ENCODE results near the gene MCFD2.
"Not testable (repeated sequence)": the region's sequence is repeated elsewhere in the genome, so short reads cannot be mapped to it uniquely, and the experiment has no call there.

MCFD2 gene

DNA sequence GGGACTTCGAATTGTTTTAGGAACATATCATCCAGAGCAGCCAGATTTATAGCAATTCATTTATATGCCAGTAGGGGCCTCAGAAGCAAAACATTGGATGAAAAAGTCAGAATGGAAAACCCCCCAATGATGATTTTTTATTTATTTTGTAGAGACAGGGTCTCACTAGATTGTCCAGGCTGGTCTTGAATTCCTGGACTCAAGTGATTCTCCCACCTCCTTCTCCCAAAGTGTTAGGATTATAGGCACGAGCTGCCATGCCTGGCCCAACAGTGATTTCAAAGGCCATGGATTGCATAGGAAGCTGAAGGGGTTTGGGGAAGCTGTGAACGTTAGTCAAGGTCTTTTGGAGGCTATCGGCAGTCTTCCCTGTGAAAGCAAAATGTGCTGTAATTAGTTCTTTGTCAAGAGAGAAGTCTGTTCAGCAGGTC lies 21.9 kb upstream of the MCFD2 start:
- no peak for DNase-seq (ENCODE audit: low read depth in 2 of 2)

DNA sequence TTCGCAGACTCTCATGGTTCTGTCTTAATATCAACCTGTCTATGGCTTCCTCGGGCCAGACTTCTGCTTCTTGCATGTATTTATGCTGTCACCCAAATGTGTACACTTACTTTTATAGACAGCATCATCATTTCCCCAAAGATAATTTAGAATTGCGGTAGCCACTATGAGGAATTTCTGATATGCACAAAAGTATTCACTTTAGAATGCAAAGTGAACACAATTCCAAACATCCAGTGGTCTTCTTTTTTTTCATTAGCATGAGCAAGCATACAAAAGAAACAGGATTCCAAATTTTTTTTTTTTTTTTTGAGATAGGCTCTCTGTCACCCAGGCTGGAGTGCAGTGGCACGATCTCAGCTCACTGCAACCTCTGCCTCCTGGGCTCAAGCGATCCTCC lies 21.0 kb upstream of the MCFD2 start:
- no peak for DNase-seq (ENCODE audit: low read depth in 2 of 2)

- DNase-seq (ENCODE audit: low read depth in 2 of 2) = no peak
Measured at GRCh38 chr2:46935071-46935470, 19.5 kb upstream of the MCFD2 start.

GRCh38 chr2:46929612-46930011 lies 14.0 kb upstream of the MCFD2 start:
- no peak for DNase-seq (ENCODE audit: low read depth in 2 of 2)

DNA sequence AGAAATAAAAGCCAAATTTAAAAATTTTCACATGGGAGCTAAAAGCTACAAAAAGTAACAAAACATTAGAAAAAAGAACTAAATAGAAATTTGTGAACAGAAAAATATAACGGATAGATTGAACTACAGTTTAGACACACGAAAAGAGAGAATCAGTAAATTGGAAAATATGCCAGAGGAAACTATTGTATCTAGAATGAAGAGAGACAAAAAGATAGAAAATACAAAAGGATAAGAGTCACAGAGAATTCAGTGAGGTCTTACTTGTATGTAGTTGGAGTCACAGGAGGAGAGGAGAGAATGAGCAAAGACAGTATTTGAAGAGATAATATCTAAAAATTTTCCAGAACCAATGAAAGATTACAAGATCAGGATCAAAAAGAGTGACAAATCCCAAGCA lies 11.3 kb upstream of the MCFD2 start:
- no peak for DNase-seq (ENCODE audit: low read depth in 2 of 2)

DNA sequence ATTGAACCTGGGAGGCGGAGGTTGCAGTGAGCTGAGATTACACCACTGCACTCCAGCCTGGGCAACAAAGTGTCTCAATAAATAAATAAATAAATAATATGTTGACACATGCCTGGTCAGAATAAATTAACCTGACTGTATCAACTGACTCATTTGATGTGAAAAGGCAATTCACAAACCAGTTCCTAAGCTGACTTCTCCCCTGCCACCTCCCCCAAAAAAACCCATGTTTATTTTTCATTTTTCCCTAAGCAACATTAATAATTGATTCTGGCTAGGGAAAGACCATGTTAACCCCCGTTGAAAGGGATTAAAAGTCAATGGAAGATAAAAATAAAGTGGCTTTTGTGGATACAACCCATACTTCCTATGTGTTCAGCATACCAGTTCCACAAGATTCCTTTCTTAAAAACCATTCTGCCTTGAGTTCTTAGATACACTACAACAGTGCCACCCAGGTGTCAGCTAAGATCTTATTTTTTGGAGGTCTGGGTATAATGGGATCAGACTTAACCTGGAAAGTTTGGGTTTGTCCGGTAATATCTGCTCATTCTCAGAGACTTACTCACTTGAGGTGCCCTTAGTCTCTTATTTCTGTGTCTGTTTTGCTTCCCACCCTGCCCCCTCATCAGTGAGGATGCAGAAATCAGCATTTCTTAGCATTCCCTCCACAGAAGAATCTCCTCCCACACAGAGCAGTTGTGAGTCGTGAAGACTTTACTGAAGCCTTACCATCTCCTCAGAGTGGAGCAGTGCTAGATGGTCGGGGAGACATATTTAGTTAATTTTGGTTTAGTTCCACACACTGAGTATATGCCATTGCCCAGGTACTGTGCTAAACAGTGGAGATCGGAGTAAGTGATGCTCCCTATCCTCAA lies 10.1 kb upstream of the MCFD2 start:
- DNase-seq (ENCODE audit: low read depth in 2 of 2) = no peak

- DNase-seq (ENCODE audit: low read depth in 2 of 2) = no peak
Measured at GRCh38 chr2:46924608-46925007, 9.0 kb upstream of the MCFD2 start.

DNA sequence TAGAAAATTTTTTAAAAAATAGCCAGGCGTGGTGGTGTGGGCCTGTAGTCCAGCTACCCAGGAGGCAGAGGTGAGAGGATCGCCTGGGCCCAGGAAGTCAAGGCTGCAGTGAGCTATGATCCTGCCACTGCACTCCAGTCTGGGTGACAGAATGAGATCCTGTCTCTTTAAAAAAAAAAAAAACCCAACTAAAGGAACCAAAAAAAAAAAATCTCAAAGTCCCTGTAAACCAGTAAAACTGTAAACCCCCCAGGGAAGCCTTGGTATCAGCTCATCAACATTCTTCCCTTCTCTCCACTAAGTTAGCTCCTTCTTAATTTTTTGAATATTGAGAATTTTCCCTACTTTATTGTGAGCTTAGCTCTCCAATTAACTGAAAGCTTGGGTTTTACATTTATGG lies 8.4 kb upstream of the MCFD2 start:
- no peak for DNase-seq (ENCODE audit: low read depth in 2 of 2)

DNA sequence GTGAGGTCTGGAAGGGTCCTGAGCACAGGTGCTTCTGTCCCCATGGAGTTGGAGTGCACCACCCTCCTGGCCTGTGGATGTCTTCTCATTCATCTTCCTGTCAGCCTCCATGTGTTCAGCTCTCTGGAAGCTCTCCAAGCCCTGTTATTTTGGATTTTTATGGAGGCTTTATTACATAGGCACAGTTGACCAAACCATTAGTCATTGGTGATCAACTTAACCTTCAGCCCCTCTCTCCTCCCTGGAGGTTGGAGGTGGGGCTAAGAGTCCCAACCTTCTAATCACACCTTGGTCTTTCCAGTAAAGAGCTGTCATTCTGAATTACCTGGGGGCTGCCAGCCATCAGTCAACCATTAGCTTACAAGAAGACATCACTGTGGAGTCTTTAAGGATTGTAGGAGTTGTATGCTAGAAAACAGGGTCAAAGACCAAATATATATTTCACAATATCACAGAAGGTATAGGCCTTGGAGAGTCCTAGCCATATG lies 7.5 kb upstream of the MCFD2 start:
- no peak for DNase-seq (ENCODE audit: low read depth in 2 of 2)

DNA sequence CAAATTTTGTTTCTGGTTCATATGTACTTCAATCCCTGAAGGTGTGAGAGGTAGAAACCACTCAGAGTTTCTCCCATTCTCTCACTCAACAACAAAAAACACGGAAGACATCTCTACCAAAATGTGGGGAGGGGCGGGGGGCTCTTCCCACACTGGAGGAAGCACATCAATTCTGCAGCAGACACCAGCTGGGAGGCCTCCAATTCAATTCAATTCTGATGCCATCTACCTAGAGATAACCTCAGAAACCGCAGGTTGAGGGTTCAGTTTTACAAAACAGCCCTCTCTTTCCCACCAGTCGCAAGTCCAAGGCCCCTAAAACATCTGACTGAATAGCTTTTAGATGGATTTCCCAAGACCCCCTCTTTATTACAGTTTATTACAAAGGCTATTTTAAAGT lies 7.0 kb upstream of the MCFD2 start:
- no peak for DNase-seq (ENCODE audit: low read depth in 2 of 2)

DNA sequence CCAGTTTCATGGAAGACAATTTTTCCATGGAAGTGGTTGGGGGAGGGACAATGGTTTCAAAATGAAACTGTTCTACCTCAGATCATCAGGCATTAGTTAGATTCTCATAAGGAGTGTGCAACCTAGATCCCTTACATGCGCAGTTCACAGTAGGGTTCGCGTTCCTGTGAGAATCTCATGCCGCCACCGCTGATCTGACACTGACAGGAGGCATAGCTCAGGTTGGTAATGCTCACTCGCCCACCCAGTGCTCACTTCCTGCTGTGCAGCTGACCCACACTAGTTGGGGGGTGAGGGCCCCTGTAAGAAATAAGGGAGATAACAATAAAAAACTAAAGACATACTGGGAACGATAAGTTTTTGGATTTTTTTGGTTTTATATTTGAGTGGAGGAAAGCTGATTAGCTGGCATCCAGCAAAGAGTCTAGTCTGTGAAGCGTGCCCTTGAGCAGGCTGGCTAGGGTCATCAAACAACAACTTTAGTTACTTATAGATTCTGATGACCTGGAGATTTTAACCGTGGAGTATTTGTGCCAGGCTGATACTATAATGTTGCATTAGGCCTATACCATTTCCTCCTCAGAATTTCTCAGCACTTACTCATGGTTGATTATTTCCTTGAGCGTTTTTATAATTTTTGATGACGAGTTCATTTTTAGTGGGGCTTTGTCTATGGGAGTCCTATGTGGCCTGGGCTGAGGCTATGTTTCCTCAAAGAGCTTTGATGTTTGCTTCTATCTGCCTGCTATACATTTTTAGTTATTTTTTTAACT lies 6.3 kb upstream of the MCFD2 start:
- no peak for DNase-seq (ENCODE audit: low read depth in 2 of 2)

DNA sequence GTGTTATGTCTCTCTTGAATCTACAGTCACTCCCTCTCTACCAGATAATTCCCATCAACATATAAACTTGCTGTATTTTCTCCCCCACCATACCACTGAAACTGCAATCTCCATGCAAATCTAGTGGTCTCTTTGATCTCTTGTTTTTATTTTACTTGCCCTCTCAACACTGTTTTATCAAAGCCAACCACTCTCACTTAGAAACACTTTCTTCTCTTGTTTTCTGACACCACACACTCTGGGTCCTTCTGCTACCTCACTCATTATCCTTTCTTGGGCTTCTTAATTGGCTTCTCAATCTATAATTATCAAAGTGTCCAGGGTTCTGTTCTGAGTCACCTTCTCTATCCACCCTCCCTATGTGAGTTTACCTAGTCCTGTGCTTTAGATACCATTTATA lies 2.0 kb upstream of the MCFD2 start:
- DNase-seq (ENCODE audit: low read depth in 2 of 2) = no peak

DNA sequence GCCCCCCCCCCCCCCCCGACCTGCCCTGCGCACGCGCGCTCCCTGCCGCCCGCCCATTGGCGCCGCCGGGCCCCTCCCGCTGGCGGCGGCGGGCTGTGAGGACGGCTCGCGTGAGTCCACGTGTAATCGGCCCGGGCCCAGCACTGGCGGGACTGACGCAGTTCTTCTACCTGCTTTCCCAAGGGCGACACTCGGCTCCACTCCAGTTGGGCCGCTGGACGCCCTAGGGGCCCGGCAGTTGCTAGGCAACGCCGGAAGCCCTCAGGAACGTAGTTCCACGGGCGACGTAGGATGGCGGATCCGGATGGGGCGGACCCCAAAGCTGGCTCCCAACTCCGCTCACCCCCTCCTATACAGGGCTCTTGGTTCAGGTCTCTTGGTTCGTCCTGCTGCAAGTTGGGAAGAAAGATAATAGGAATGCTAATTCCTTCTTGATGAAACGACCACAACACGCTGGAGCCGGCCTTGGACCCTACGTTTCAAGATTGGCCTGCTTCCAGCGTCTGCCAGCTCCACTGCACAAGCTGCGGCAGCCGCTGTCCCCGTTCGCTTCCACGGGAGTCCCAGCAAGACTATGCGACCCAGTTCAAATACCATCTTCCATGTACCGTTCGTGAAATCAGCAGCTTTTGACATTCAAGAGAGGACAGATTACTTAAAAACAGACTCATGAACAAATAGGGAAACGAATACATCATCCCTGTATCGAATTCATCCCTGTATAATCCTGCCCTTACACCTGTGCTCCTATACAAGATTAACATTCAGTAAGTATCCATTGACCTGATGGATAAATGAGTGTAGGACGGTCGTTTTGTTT lies 415 bp upstream of the MCFD2 start:
- DNase-seq (ENCODE audit: low read depth in 2 of 2) = peak; percentile 57 to 73

GRCh38 chr2:46914578-46915230 lies 902 bp downstream of the MCFD2 start:
- no peak for DNase-seq (ENCODE audit: low read depth in 2 of 2)

DNA sequence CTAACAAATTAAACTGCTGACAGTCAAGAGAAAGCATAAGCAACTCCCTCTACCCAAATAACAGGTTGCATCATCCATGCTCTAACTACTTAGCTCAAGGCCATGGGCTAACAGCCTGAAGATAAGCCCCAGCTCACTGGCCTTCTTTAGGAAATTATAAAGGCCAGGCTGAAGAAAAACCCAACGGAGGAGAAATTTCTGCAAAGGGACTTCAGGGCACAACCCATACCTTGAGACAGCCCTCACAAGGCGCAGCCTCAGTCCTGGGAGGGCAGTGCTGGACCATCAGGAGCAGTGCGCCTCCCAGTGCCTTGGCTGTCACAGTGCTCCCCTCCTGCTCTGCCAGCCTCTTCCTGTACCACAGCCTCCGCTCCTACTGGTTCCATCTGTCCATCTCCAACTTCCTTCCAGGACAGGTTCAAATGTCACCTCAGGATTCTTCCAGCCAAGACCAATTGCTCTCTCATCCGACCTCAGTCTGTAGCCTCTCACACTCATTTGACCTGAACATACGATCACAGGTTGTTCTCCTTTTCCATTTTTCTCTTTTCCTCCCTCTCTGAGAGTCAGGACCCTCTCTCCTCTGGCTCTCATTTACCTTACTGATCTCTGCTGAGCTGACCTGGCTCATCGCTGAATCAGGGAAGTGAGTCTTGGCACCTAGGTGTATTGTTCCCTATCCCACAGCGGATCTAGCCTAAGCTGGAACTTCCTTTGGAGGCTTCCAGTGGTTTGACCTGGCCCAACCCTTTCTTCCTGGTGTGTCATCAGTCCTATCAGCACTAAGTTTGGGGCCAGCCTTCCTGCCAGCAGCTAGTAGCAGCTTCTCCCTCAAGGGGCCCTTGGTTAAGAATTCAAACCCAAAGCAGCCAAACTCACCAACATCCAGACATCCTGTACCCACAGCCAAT lies 1.9 kb downstream of the MCFD2 start:
- no peak for DNase-seq (ENCODE audit: low read depth in 2 of 2)

- DNase-seq (ENCODE audit: low read depth in 2 of 2) = peak in 1 of 2 donors; percentile 36
Measured at GRCh38 chr2:46909771-46910419, 5.7 kb downstream of the MCFD2 start.

- DNase-seq (ENCODE audit: low read depth in 2 of 2) = no peak
Measured at GRCh38 chr2:46909150-46909549, 6.5 kb downstream of the MCFD2 start.

- DNase-seq (ENCODE audit: low read depth in 2 of 2) = not testable (repeated sequence)
Measured at GRCh38 chr2:46904908-46905678, 10.5 kb downstream of the MCFD2 start.

DNA sequence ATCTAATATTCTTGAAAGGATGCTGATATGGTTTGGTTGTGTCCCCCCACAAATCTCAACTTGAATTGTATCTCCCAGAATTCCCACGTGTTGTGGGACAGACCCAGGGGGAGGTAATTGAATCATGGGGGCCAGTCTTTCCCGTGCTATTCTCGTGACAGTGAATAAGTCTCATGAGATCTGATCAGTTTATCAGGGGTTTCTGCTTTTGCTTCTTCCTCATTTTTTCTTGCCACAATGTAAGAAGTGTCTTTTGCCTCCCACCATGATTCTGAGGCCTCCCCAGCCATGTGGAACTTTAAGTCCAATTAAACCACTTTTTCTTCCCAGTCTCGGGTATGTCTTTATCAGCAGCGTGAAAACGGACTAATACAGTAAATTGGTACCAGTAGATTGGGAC lies 12.6 kb downstream of the MCFD2 start:
- not testable (repeated sequence) for DNase-seq (ENCODE audit: low read depth in 2 of 2)
